GM18861 (cell line): Measurements from ENCODE around the gene FOXC1.

Experiments used
- ATAC-seq: cut with Tn5 transposase; IDR thresholded peaks from one replicate; pipeline ENCODE4 v1.9.1; 2021; ENCODE audit not compliant: unreplicated experiment

Gene FOXC1

DNA sequence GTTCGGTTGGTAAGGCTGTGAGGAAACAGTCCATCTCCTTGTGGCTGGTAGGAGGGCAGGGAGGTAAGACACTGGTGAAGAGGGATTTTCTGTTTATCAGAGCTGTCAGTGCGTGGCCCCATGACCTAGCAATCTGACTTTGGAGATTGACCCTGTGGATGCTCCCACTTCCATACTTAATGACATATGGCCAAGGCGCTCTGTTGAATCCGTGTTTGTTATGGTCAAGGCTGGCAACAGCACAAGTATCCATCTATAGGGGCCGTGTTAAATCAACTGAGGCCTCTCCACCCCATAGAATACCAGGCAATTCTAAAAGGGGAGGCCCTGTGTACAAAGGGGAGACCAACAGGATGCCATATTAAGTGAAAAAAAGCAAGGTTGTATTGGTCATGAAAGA lies 25.6 kb upstream of the FOXC1 start:
- no peak for ATAC-seq

- ATAC-seq = no peak
Observed at GRCh38 chr6:1584996-1585668, 24.6 kb upstream of the FOXC1 start.

DNA sequence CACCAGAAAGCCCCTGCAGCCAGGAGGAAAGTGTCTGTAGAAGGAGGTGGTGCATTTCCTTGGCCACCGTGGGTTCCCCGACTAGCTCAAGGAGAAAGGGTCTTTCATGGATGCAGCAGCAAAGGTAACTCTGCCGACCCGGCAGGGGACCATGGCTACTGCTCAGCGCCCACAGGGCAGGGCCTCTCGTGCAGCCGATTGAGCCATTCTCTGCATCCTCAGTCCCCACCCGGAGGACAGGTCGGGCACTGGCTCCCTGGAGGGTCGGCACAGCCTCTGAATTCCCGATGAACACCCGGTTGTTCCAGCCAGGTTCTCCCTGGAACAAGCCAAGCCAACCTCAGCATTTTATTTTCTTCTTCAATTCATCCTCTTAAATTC lies 24.1 kb upstream of the FOXC1 start:
- no peak for ATAC-seq

DNA sequence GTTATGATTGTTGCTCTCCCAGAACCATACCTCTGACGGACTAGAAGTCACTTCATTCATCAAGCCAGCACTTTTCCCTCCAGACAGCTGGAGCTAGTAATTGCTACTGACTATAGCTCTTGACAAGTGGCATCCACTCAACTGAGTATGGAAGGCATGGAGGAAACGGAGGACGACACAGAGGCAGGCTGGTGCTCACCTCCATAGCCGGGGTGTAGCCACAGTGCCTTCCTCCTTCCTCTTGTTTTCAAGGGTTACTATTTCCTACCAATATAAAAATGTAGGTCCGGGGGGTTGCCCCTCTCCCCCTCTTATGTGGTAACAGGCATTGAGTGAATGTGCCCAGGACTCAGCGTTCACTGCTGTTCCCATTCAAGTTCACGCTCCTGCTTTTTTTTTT lies 23.5 kb upstream of the FOXC1 start:
- ATAC-seq = no peak

DNA sequence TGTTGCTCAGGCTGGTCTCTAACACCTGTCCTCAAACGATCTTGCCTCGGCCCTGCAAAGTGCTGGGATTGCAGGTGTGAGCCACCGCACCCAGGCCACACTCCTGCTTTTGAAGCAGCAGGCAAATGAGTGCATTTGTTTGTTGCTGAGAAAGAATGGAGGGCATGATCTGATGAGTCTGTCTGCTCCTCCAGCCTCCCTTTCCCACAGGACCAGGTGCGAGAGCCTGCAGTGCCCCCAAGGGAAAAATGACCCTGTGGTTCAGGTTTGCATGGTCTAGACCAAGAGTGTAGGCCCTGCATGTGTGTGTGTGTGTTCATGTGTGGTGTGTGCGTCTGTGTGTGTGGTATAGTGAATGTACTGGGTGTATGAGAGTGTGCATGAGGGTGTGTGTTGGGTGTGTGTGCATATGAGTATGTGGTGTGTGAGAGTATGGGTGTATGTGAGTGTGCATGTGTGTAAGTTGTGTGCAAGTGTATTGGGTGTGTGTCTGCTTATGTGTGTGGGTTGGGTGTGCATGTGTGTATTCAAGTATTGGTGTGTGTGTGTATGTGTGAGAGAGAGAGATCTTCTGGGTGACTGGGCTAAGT lies 22.8 kb upstream of the FOXC1 start:
- no peak for ATAC-seq

GRCh38 chr6:1587546-1587945 lies 22.2 kb upstream of the FOXC1 start:
- ATAC-seq = no peak

DNA sequence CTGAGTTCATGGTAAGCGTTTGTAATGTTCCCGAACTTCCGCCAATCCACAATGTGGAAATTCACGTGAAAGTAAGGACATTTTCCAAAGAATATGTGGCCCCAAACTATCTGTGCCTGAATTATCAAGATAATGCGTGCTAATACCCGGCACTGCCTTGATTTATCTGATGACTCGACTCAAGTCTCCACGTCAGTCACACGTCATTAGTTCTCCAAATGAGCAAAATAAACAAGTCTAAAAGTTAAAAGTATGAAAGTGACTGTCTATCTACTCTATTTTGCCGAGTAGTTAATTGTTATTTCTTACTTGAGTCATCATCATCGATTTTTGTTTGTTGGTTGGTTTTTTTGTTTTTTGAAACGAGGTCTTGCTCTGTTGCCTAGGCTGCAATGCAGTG lies 21.7 kb upstream of the FOXC1 start:
- ATAC-seq = no peak

GRCh38 chr6:1589208-1589607 lies 20.5 kb upstream of the FOXC1 start:
- no peak for ATAC-seq

- no peak for ATAC-seq
Observed at GRCh38 chr6:1590580-1590979, 19.1 kb upstream of the FOXC1 start.

DNA sequence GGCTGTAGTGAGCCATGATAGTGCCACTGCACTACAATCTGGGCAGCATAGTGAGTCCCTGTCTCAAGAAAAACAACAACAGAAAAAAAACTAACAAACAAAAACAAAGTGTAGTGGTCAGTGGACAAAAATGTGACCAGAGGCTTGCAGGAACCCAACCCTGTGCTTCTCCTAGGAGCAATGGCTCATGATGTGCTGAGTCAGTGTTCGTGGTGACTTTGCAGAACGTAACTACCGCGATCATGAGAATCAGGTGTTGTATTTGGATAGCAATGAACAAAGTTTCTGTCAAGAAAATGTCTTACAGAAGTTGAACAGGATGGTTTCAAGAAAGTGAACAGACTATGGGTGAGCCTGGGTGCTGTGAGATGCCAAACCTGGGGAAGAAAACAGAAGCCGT lies 18.5 kb upstream of the FOXC1 start:
- no peak for ATAC-seq

DNA sequence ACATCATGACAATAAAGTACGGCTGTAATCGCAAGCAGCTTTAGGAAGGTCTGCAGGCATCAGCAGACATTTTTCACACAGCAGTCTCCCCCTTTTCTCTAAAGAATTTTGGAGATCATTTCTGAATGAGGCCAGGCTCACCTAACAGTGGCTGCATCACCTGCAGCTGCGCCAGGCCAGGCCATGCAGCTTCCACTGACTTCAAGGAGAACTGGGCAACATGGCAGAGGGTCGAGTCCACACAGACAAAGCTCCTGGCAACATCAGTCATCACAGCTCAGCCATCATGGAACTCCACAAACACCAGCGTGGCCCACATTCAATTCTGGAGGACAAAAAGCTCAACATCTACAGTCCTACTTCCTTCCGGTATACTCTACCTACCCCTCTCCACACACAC lies 17.8 kb upstream of the FOXC1 start:
- ATAC-seq = no peak

GRCh38 chr6:1592852-1593251 lies 16.9 kb upstream of the FOXC1 start:
- no peak for ATAC-seq

DNA sequence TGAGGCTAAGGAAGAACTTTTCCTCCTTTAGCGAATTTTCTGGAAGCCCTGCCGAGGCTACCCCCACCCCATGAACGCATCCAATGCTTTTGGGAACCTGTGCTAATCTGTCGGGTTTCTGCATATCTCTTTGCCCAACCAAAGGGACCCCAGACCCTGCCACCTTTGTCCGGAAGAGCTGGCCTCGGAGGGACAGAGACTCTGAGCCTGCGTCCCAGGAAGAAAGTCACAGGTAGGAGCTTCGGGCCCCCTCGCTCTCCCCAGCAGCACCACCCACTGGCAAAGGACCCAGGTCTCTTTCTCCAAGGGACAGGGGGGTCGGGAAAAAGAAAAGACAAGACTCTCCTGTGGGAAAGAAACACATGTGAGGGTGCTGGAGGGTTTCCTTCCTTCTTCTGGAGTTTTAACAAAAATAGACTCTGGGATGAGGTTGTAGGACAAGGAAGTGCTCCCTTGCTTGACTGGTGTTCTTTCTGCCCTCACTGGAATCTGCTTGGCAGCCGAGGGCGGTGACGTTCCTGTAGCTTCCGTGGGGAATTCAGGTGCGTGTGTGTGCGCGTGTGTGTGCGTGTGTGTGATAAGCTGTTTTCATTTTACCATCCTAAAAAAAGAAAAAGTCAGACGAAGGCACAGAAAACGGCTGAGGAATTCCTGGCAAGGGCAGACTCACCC lies 16.3 kb upstream of the FOXC1 start:
- ATAC-seq = no peak

- no peak for ATAC-seq
Observed at GRCh38 chr6:1593958-1594314, 15.8 kb upstream of the FOXC1 start.

GRCh38 chr6:1594445-1595200 lies 15.1 kb upstream of the FOXC1 start:
- no peak for ATAC-seq

- no peak for ATAC-seq
Observed at GRCh38 chr6:1595271-1596087, 14.2 kb upstream of the FOXC1 start.

DNA sequence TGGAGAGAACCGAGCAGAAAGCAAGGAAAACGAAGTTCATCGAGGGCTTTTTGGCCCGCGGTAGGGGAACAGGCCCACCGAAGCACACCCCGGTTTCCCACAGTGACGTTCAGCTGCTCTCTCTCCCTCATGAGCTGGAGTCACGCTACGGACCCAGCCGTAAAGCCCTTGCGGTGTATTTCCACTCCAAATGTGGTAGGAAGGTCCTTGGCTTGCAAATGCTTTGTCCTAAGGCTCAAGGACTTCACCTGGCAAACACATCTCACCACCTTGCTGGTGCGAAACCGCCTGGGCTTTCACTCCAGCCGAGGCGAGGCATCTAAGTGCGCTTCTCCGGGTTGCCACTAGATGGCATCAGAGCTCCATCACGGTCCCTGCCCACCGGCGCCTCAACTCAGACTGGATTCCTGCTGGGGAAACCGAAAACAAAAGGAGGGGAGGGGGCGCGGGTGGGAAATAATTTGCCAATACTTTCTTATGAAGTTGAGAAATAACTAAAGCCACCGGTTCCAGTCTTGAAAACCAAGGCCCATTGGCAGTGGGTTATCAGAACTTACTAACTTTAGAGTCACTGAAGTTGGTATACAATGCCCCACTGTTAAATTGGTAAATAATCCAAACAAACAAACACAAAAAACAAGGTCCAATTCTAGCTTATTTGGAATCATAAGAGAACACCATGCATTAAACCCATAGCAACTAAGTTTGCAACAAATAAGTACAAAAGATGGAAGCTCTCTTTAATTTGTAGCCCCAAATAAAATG lies 13.4 kb upstream of the FOXC1 start:
- ATAC-seq = no peak

DNA sequence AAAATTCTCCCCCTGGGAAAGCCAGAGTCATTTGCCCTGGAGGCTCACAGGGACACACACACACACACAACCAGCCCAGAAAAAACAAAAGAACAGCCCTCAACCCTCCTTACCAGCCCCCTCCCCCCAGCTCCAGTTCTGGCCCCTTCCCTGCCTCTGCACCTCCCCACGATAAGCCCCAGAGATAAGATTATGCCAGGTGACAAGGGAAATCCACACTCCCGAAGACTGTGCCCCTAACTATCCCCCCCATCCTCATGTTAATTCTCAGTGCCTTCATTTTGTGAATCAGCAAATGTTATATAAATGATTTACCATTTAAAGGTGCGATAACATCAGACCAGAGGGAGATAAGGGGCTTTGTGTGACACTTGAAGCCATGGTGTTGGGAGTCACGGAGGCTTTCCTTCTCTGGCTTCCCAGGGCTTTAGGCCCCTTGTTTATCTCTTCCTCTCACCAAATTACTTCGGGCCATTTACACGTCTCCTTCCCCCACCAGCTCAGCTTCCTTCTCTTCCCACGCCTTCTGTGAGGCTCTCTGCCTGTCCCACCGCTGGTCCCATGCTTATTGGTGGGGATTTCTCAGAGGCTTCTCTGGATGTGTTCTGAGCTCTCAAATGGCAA lies 12.5 kb upstream of the FOXC1 start:
- no peak for ATAC-seq

DNA sequence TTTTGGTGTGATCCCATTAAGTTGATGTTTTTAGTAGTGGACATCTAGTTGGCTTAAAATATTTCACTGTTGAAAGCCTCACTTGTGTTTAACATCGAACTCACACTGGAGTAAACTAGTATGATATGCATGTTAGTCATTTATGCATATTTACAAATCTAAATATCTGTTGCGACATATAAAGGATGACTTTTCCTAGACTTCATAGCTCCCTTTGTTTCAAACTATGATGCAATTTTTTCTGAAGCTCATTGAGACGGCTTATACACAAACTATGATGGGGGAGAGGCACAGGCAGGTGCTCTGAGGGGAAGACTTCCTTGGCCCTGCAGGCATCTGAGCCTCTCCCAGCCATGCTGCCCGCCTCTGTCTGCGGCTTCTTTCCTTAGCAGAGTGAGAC lies 11.8 kb upstream of the FOXC1 start:
- ATAC-seq = no peak

DNA sequence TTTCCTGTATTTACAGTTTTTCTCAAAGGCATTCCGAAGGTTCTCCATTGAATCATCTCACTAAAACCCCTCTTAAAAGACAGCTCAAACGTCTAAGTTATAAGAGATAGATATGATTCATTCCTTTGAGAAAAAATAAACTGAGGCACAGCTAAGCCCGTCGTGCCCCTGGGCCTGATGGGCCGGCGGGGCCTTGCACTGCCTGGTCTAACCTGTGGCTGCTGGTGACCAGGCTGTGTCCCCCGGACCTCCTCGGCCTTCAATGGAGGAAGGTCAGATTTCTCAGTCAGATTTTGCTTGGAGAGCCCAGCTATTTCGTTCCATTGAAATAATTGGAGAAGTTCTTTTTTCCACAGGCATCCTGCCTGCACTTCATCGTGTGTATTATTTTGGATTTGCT lies 11.3 kb upstream of the FOXC1 start:
- ATAC-seq = no peak
